GM19452 (cell line): ENCODE results near the gene UBXN4.
"Not testable (repeated sequence)": the region's sequence is repeated elsewhere in the genome, so short reads cannot be mapped to it uniquely, and the experiment has no call there.

Experiments
- ATAC-seq: cut with Tn5 transposase; IDR thresholded peaks from one replicate; pipeline ENCODE4 v1.9.1; 2021; ENCODE audit not compliant: unreplicated experiment

Gene UBXN4

GRCh38 chr2:135762022-135762421 is 20.4 kb downstream of the UBXN4 start:
- ATAC-seq: no peak

GRCh38 chr2:135762530-135762929 is 20.9 kb downstream of the UBXN4 start:
- no peak for ATAC-seq

- ATAC-seq: no peak
Observed at GRCh38 chr2:135768863-135769262, 27.2 kb downstream of the UBXN4 start.

GRCh38 chr2:135773319-135773718 is 31.7 kb downstream of the UBXN4 start:
- no peak for ATAC-seq

GRCh38 chr2:135773917-135774316 is 32.3 kb downstream of the UBXN4 start:
- no peak for ATAC-seq

- ATAC-seq: no peak
Observed at GRCh38 chr2:135775420-135775819, 33.8 kb downstream of the UBXN4 start.

GRCh38 chr2:135776367-135776766 is 34.7 kb downstream of the UBXN4 start:
- no peak for ATAC-seq

GRCh38 chr2:135782231-135782630 is 40.6 kb downstream of the UBXN4 start:
- ATAC-seq: no peak

GRCh38 chr2:135783439-135783838 is 41.8 kb downstream of the UBXN4 start:
- no peak for ATAC-seq

- ATAC-seq: no peak
Observed at GRCh38 chr2:135785032-135785431, 43.4 kb downstream of the UBXN4 start.

- ATAC-seq: no peak
Observed at GRCh38 chr2:135786823-135787222, 45.2 kb downstream of the UBXN4 start.

- ATAC-seq: no peak
Observed at GRCh38 chr2:135790423-135790822, 48.8 kb downstream of the UBXN4 start.

GRCh38 chr2:135791418-135792190 is 49.9 kb downstream of the UBXN4 start:
- no peak for ATAC-seq

- peak; percentile 37 for ATAC-seq
Observed at GRCh38 chr2:135792401-135793150, 50.9 kb downstream of the UBXN4 start.

- ATAC-seq: not testable (repeated sequence)
Observed at GRCh38 chr2:135795641-135796040, 54.0 kb downstream of the UBXN4 start.

- no peak for ATAC-seq
Observed at GRCh38 chr2:135796606-135797005, 55.0 kb downstream of the UBXN4 start.

- ATAC-seq: peak; percentile 56
Observed at GRCh38 chr2:135797497-135798274, 56.0 kb downstream of the UBXN4 start.

- ATAC-seq: no peak
Observed at GRCh38 chr2:135798275-135798705, 56.6 kb downstream of the UBXN4 start.

- no peak for ATAC-seq
Observed at GRCh38 chr2:135798762-135799161, 57.1 kb downstream of the UBXN4 start.

GRCh38 chr2:135799738-135800137 is 58.1 kb downstream of the UBXN4 start:
- no peak for ATAC-seq
